Heart left ventricle (tissue), 16 donors: ENCODE data around the gene ATXN1. TPM values are rescaled to one million over a fixed set of nuclear protein-coding genes. Genes with fewer than 3 reads are reported as not detected.
A peak's percentile ranks its signal among the peaks of the same experiment; 100 is the strongest.

Experiments used
- ATAC-seq, 4 donors: fragments of 200-7000 bp; cut with Tn5 transposase; one replicate each; pipeline ENCODE4 v1.9.1; 2020 to 2022; ENCODE audit warnings: moderate library complexity in 4 of 4, mild to moderate bottlenecking in 3 of 4, moderate number of reproducible peaks in 1 of 4
- DNase-seq, 5 donors: peaks; one replicate each; pipeline ENCODE4 v3.0.0-alpha.2; 2020
- H3K27ac ChIP-seq, 12 donors: fragments of 200-600 bp; sonication (generic) in 4 of 12; one replicate each; pipeline versions ENCODE4 v1.5.0 to v1.8.0; 2016 to 2022; ENCODE audit warnings: mild to moderate bottlenecking in 2 of 12
- H3K27me3 ChIP-seq, 9 donors: fragments of 200-600 bp; sonication (generic) in 2 of 9; one replicate each; pipeline versions ENCODE4 v1.5.1 to v1.8.0; 2016 to 2022; ENCODE audit warnings: mild to moderate bottlenecking in 3 of 9
- H3K36me3 ChIP-seq, 9 donors: fragments of 200-600 bp; sonication (generic) in 2 of 9; one replicate each; pipeline versions ENCODE4 v1.5.0 to v1.8.0; 2018 to 2022; ENCODE audit warnings: mild to moderate bottlenecking in 2 of 9
- H3K4me1 ChIP-seq, 12 donors: fragments of 200-600 bp; sonication (generic) in 4 of 12; one replicate each; pipeline versions ENCODE4 v1.5.0 to v1.8.0; 2016 to 2022; ENCODE audit warnings: mild to moderate bottlenecking in 3 of 12
- H3K4me3 ChIP-seq, 12 donors: fragments of 200-600 bp; sonication (generic) in 4 of 12; one replicate each; pipeline versions ENCODE4 v1.5.0 to v1.8.0; 2017 to 2022; ENCODE audit warnings: mild to moderate bottlenecking in 9 of 12, moderate library complexity in 4 of 12
- H3K9me3 ChIP-seq, 12 donors: fragments of 200-600 bp; sonication (generic) in 4 of 12; one replicate each; pipeline versions ENCODE4 v1.5.0 to v1.8.0; 2016 to 2022; ENCODE audit warnings: mild to moderate bottlenecking in 1 of 12
- POLR2A ChIP-seq, 2 donors: fragments of 450-650 bp; IDR thresholded peaks; one replicate each; pipeline ENCODE4 v1.6.1; 2017; ENCODE audit warnings: antibody characterized with exemption in 2 of 2, mild to moderate bottlenecking in 2 of 2, moderate library complexity in 2 of 2
- WGBS, 4 donors: extraction: QIAGEN DNeasy Blood & Tissue Kit in 2 of 4; methylation state at CpG; one replicate each; pipeline versions ENCODE4 v1.1.5 to v1.1.7; 2013 to 2018; 5-methylcytosine and 5-hydroxymethylcytosine counted together
- intact Hi-C, 10 donors: fragments of 100-400 bp; cut with DNase I; formaldehyde crosslinking; loops; one replicate each; pipeline versions ENCODE4 v1.11.1 to v1.14.2; 2022
- polyA plus RNA-seq, 2 donors: library from polyadenylated mRNA; stranded (reverse); fragments of 200-250 nt; gene quantifications; one replicate each; pipeline ENCODE4 v1.2.3, GENCODE V29; 2013
- total RNA-seq, 9 donors: library from RNA; depleted of rRNA in 2 of 9; stranded (reverse); fragments of >200 nt in 2 of 9; fragmentation: NEBNext Ultra II Directional in 3 of 9; extraction: Animal tissue kit (Norgen Biotek cat#: 25700) in 3 of 9; gene quantifications; one replicate each; pipeline versions ENCODE4 v1.1.0 to v1.2.4, GENCODE V29; 2016 to 2023
- TF ChIP-seq, protein P1 (sequence below), 12 donors: fragments of 200-600 bp; sonication (generic) in 4 of 12; IDR thresholded peaks; one replicate each; pipeline versions ENCODE4 v1.5.0 to v1.8.0; 2018 to 2022; ENCODE audit warnings: antibody characterized with exemption in 12 of 12, mild to moderate bottlenecking in 5 of 12
- donor health status: ischemic (EF 13 %, LVEDD 7.1; RV severe dilation, severe dysfunction).
- donor health status: healthy with polysubstance abuse.
- donor health status: DM: no; HTN: yes; CAD: no.
- donor health status: DM: no; HTN: no; CAD: no.
- donor health status: ischemic (EF 25% LVEDD 6.9; RV normal size, moderate dysfunction).
- donor health status: ischemic (EF 25% LVEDD 5.7; RV mildly dilated, moderate dysfunction).
- donor health status: healthy.
- donor health status: DM: yes; HTN: yes; CAD: no.
- donor health status: ischemic (EF 35%, LVEDD 5.7; RV mildly dilated, moderate dysfunction).
- donor health status: nonischemic (EF 11% LVEDD 7.7; RV severe dilation, severe dysfunction).
- donor health status: DM: yes; HTN: yes; CAD: no.
- donor health status: PGD.
- donor health status: ischemic (EF 29% LVEDD 5.4; RV normal size, mild dysfunction).
- donor health status: nonischemic (EF 23%, LVEDD 6.1; RV moderate dilation, normal function).

The ATXN1 gene
- total and polyA plus RNA-seq, 11 donors = 8.7 to 51.8 (median 36.0) TPM

DNA sequence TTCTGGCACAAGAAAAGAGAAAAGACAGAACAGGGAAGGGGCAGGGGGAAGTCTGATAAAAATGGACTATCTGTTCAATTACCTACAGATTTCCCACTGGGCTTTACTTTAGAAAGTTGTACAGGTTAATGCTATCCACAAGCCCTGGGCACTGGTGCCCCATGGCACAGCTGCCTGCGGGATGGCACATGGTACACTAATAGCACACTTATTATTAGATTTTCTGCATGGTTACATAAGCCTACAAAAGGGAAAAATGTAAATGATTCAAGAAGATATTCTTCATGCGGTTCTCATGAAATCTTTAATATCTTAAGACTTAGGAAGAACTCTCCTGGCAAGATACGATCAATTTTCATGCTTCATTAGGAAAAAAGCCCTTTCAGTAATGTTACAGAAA, 385.4 kb downstream of the ATXN1 start:
- H3K9me3 ChIP-seq = no peaks in the 10 kb centered on the region
- 59 to 75% (median 71%) methylated on average over 3 of the region's 3 CpGs for WGBS, 4 donors
- no peaks in the 10 kb centered on the region for H3K27me3 ChIP-seq
- H3K4me1 ChIP-seq = peaks cover 0 to 57% (median 25%) of the 10 kb centered on the region in 12 donors
- no peak overlapping the region for H3K4me3 ChIP-seq
- no peaks in the 10 kb centered on the region for H3K36me3 ChIP-seq
- ATAC-seq (peak in 1 of 4 donors; percentile 54), DNase-seq (no peak)
- no peak for TF ChIP-seq POLR2A (IDR thresholded peaks at IDR 0.05)
- TF ChIP-seq, protein P1, sequence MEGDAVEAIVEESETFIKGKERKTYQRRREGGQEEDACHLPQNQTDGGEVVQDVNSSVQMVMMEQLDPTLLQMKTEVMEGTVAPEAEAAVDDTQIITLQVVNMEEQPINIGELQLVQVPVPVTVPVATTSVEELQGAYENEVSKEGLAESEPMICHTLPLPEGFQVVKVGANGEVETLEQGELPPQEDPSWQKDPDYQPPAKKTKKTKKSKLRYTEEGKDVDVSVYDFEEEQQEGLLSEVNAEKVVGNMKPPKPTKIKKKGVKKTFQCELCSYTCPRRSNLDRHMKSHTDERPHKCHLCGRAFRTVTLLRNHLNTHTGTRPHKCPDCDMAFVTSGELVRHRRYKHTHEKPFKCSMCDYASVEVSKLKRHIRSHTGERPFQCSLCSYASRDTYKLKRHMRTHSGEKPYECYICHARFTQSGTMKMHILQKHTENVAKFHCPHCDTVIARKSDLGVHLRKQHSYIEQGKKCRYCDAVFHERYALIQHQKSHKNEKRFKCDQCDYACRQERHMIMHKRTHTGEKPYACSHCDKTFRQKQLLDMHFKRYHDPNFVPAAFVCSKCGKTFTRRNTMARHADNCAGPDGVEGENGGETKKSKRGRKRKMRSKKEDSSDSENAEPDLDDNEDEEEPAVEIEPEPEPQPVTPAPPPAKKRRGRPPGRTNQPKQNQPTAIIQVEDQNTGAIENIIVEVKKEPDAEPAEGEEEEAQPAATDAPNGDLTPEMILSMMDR (IDR thresholded peaks at IDR 0.05) = no peak
- intact Hi-C loops = no loop called here
- peak overlapping the region in 1 of 12 donors; percentile 5 for H3K27ac ChIP-seq

GRCh38 chr6:16375206-16375605, 386.1 kb downstream of the ATXN1 start:
- TF ChIP-seq POLR2A (IDR thresholded peaks at IDR 0.05) = no peak
- TF ChIP-seq, protein P1 (IDR thresholded peaks at IDR 0.05) = no peak
- no peak for ATAC-seq
- DNase-seq = no peak
- Histone ChIP-seq H3K27me3 (no peaks in the 10 kb centered on the region), H3K4me1 (peaks cover 0 to 50% (median 25%) of the 10 kb centered on the region in 12 donors), H3K9me3 (no peaks in the 10 kb centered on the region), H3K36me3 (no peaks in the 10 kb centered on the region), H3K4me3 (no peak overlapping the region), H3K27ac (peak overlapping the region in 1 of 12 donors; percentile 5)
- WGBS, 4 donors = 42 to 54% (median 47%) methylated on average over 1 of the region's 1 CpG
- intact Hi-C loops = no loop called here

DNA sequence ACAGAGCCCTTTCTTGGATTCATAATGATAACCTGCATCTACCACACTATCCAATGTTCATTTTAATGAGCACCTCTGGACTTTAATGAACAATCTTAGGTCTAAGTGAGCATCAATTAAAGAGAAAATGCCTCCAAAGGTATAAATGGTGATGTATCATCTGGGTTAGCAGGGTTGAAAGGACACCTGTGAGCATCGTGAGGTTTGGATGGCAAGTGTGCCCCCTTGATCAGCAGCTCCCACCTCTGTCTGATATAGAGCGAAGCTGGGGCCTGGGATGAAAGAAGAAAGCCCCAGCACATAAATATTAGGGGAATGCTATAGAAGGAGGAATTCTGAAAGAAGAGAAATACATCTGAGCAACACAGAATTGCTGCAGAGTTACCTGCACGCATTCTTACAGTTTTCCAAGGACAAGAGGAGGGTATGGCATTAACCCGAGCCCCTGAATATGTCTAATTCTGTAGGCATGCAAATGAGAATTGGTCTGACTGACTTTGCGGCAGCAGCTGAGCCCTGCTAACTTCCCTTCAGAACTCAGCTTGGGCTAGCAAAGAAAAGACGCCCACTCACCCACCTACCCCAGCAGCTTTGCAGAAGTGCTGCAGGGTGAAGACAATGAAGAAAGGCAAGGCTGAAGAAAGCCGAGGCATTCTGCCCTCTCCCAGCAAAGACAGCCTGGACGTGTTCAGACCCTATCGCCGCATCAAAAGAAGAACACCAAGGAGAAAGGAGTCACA, 386.6 kb downstream of the ATXN1 start:
- H3K27ac ChIP-seq = peak overlapping the region in 1 of 12 donors; percentile 5
- no peak for TF ChIP-seq POLR2A (IDR thresholded peaks at IDR 0.05)
- TF ChIP-seq, protein P1 (IDR thresholded peaks at IDR 0.05) = no peak
- peak in 1 of 4 donors; percentile 11 for ATAC-seq

DNA sequence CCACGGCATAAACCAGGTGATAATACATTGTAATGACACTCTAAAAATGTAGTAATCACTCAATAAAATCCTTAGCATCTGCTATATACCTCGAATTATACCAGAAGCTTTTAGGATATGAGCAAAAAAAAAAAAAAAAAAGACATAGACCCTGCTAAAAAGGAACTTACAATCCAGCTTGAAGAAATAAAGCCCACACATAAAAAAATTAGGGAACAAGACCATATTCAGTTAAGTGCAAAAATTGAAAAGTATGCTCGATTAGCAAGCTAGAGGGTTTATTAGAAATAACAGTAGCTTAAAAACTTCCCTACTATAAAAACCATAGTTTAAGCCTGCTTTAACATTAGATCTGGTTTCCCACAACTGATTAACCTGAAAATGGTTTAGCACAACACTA, 387.2 kb downstream of the ATXN1 start:
- no peak for ATAC-seq
- TF ChIP-seq, protein P1 (IDR thresholded peaks at IDR 0.05) = no peak
- no peak for TF ChIP-seq POLR2A (IDR thresholded peaks at IDR 0.05)
- WGBS, 4 donors = 51 to 85% (median 81%) methylated on average over 3 of the region's 3 CpGs

More for the DNA sequence above, 386.6 kb downstream of the ATXN1 start:
- H3K4me1 ChIP-seq = peaks cover 0 to 47% (median 25%) of the 10 kb centered on the region in 12 donors
- intact Hi-C loops = no loop called here
- H3K36me3 ChIP-seq = no peaks in the 10 kb centered on the region
- 90 to 92% (median 91%) methylated on average over 10 of the region's 10 CpGs for WGBS, 4 donors
- no peaks in the 10 kb centered on the region for H3K9me3 ChIP-seq
- DNase-seq = no peak
- no peaks in the 10 kb centered on the region for H3K27me3 ChIP-seq
- H3K4me3 ChIP-seq = no peak overlapping the region

More for the DNA sequence above, 387.2 kb downstream of the ATXN1 start:
- Histone ChIP-seq H3K4me3 (no peak overlapping the region), H3K27me3 (no peaks in the 10 kb centered on the region), H3K36me3 (no peaks in the 10 kb centered on the region), H3K27ac (no peak overlapping the region), H3K4me1 (peaks cover 0 to 47% (median 25%) of the 10 kb centered on the region in 12 donors), H3K9me3 (no peaks in the 10 kb centered on the region)
- DNase-seq = no peak
- intact Hi-C loops = no loop called here
